ENCODE measurements around the gene EIF4G3. TPM values are rescaled to one million over a fixed set of nuclear protein-coding genes. Genes with fewer than 3 reads are reported as not detected.

EIF4G3 gene
- total RNA-seq, 1 experiment from 2014 or later = 72.0 TPM

DNA sequence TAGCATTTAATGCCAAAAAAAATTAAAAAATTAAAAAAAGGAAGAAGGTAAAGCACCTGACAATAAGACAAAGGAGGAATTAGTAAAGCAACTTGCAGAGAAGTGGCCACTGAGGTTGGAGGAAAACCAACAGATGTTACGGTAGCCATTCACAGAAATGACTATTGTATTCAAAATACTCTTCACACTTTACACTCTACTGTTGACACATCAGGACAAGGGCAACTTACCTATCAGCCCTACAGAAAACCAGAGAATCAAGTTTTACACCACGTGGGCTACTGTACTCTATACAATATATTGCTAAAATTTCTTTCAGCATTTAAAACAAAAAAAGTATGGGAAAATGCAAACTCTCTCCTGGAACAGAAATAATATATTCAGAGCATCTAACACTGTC, 70.0 kb downstream of the EIF4G3 start:
- Mint-ChIP-seq H3K4me1 (peaks cover 5 to 10% of the 10 kb centered on the region in 2 experiments), H3K27ac (no peak overlapping the region), H3K4me3 (no peak overlapping the region), H3K27me3 (ENCODE audit: low read depth) (no peaks in the 10 kb centered on the region), H3K36me3 (ENCODE audit: insufficient read depth in 1 of 3, low read depth in 3 of 3) (peaks cover 0 to 16% (median 13%) of the 10 kb centered on the region in 3 experiments; a peak in 5 of 7 replicates), H3K9me3 (no peaks in the 10 kb centered on the region)
- Histone ChIP-seq H3K56ac (ENCODE audit: insufficient read length, low read depth, low read length) (no peak overlapping the region), H3K27ac (ENCODE audit: insufficient read length, low read depth, low read length) (no peak overlapping the region), H4K8ac (replicated peaks; ENCODE audit: insufficient read length, low read depth, low read length) (no peak overlapping the region), H3K4me1 (ENCODE audit: insufficient read depth, low read length) (no peaks in the 10 kb centered on the region; the same call in 1 of the 2 replicates), H2BK120ac (ENCODE audit: low read depth, low read length, poor library complexity, severe bottlenecking) (no peak overlapping the region), H3K23me2 (ENCODE audit: insufficient read length, low read depth, low read length, poor library complexity, severe bottlenecking) (no peaks in the 10 kb centered on the region), H3T11ph (ENCODE audit: low read length) (no peak overlapping the region), H4K91ac (ENCODE audit: insufficient read length, low read depth, low read length) (no peak overlapping the region), H3K18ac (ENCODE audit: insufficient read length, low read depth, low read length) (no peak overlapping the region), H3K4me2 (ENCODE audit: insufficient read depth, insufficient read length, low read length) (no peak overlapping the region), H2BK12ac (ENCODE audit: insufficient read length, low read depth, low read length) (no peak overlapping the region), H2BK20ac (ENCODE audit: low read depth, low read length, poor library complexity, severe bottlenecking) (no peak overlapping the region), H3K14ac (ENCODE audit: insufficient read depth, low read length) (no peak overlapping the region), H4K5ac (ENCODE audit: insufficient read length, low read depth, low read length) (no peak overlapping the region), H3K27me3 (ENCODE audit: insufficient read depth, low read length) (no peaks in the 10 kb centered on the region), H3K23ac (ENCODE audit: insufficient read length, low read depth, low read length) (no peak overlapping the region), H3K9ac (ENCODE audit: extremely low read depth, insufficient read length, low read length) (no peak overlapping the region), H2AFZ (ENCODE audit: low read length) (no peak overlapping the region), H2BK15ac (ENCODE audit: low read depth, low read length) (no peak overlapping the region), H2AK5ac (ENCODE audit: insufficient read length, low read length) (no peak overlapping the region), H3K79me2 (ENCODE audit: insufficient read depth, low read length) (no peaks in the 10 kb centered on the region), H3K9me3 (ENCODE audit: control insufficient read depth, low read depth, low read length) (no peaks in the 10 kb centered on the region), H3K4ac (ENCODE audit: low read depth, low read length) (no peak overlapping the region), H4K20me1 (ENCODE audit: control insufficient read depth, insufficient read depth, insufficient read length) (no peaks in the 10 kb centered on the region), H2BK5ac (ENCODE audit: insufficient read length, low read length) (no peak overlapping the region), H3K79me1 (ENCODE audit: insufficient read depth, low read depth, low read length, poor library complexity, severe bottlenecking) (no peaks in the 10 kb centered on the region)
- WGBS (ENCODE audit: extremely low coverage, insufficient read length, low lambda C conversion rate) = no CpG with 5 or more reads among the region's 2 CpGs
- DNase-seq = no peak
- TF ChIP-seq, protein P1, sequence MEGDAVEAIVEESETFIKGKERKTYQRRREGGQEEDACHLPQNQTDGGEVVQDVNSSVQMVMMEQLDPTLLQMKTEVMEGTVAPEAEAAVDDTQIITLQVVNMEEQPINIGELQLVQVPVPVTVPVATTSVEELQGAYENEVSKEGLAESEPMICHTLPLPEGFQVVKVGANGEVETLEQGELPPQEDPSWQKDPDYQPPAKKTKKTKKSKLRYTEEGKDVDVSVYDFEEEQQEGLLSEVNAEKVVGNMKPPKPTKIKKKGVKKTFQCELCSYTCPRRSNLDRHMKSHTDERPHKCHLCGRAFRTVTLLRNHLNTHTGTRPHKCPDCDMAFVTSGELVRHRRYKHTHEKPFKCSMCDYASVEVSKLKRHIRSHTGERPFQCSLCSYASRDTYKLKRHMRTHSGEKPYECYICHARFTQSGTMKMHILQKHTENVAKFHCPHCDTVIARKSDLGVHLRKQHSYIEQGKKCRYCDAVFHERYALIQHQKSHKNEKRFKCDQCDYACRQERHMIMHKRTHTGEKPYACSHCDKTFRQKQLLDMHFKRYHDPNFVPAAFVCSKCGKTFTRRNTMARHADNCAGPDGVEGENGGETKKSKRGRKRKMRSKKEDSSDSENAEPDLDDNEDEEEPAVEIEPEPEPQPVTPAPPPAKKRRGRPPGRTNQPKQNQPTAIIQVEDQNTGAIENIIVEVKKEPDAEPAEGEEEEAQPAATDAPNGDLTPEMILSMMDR (conservative IDR thresholded peaks at IDR 0.05) = no peak
